HT-29 (cell line): ENCODE results near the gene C20orf141. TPM values are rescaled to one million over a fixed set of nuclear protein-coding genes. Genes with fewer than 3 reads are reported as not detected.

ENCODE experiments used
- DNase-seq: peaks from one replicate; pipeline ENCODE4 v3.0.0-alpha.2; 2015; ENCODE audit warnings: low spot score
- total RNA-seq: library from RNA; depleted of rRNA; stranded (reverse); fragments of >200 nt; shearing (Covaris generic); gene quantifications from 2 replicates; pipeline ENCODE4 v1.2.3, GENCODE V29; 2014; rRNA removed

Gene C20orf141
- total RNA-seq, 1 experiment from 2014 or later = not detected

DNA sequence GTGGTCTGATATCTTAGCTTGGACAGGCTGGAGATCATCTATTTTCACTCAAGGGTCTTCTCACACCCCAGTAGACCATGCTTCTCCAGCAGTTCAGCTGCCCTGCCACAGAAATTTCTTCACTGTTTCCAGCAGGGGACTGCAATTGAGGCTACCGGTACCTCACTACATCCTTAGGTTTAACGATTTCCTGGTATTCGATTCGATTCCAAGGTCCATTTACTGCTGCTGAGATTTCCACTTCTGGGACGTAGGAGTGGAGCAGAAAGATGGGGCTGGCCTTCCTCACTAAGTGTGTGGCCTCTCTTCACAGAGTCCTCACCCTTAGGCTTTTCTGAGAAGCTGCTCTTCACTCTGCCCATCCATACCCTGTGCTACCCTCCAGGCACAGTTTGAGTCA lies 31.9 kb downstream of the C20orf141 start:
- no peak for DNase-seq

- no peak for DNase-seq
Observed at GRCh38 chr20:2847802-2848201, 33.0 kb downstream of the C20orf141 start.

DNA sequence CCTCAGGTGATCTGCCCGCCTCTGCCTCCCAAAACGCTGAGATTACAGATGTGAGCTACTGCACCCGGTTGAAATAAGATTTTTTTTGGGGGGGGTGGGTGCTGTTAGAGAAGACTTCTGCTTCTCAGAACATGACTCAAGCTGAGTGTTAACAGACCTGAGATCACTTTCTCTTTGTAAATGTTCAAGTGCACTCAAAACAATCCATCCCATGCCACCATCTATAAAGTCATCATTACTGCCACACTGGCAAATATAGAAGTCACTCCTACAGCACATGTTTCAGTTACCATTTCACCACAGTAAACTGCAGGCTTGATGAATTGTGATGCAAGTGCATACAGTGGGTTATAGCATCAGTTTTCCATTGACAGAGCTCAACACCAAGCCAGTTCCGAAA lies 34.7 kb downstream of the C20orf141 start:
- no peak for DNase-seq

DNA sequence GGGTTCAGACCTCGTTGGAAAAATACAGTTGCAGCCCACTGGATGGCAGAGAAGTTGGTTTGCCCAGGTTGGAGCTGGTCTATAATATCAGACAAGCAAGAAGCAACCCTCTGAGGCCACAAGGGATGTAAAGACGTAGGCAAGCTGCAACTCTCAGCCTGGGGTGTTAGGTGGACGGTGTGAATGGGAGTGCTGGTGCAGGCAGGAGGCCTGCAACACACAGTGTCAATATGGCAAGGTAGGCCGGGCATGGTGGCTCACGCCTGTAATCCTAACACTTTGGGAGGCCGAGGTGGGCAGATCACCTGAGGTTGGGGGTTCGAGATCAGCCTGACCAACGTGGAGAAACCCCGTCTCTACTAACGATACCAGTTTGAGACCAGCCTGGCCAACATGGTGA lies 36.3 kb downstream of the C20orf141 start:
- no peak for DNase-seq

DNA sequence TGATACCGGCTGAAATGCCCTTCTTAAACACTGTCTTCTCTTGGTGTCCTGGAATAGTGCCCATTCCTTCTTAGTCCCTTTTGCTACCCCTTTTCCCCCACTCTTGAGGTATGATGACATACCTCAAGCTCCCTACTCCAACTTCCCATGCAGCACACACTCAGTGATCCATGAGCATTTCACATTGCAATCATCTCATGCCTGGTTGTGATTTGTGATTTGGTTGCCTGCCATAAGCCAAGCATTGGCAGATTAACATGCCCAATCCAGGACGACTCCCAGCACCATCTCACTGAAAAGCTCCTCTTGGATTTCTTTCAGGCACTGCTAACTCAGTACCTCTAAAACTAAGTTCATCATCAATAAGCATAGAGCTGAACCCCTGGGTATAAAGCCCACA lies 43.8 kb downstream of the C20orf141 start:
- no peak for DNase-seq

DNA sequence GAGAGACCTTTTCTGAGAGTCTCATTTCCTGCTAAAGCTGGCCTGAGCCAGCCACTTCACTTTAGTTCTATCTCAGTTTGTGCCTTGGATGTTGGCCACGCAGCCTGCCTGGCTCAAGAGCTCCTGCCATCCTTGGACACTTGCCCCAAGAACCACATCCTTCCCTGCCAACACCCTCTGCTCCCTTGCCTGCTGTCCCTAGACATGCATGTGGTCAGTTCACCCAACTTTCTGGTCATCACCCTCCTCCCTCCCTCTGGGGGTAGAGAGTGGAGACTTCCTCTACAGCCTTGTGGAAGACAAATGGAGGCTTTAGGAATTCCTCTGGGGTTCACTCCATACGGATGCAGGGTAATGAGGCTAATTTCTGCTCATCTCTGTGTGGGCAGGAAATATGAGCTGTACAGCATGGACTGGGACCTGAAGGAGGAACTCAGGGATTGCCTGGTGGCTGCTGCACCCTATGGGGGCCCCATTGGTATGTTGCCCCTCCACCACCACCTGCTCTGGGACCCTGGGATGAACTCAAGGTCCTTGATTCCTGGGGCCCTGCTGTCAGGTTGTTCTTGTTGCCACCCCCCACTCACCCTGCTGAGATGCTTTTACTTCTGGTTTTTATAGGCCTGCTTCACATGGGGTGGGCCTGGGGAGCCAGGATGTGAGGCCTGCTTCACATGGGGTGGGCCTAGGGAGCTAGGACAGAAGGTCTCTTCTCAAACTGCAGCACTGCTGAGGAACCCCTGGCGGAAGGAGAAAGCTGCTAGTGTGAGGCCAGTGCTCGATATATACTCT lies 44.7 kb downstream of the C20orf141 start:
- DNase-seq = no peak

- DNase-seq = no peak
Observed at GRCh38 chr20:2864626-2865025, 49.8 kb downstream of the C20orf141 start.

DNA sequence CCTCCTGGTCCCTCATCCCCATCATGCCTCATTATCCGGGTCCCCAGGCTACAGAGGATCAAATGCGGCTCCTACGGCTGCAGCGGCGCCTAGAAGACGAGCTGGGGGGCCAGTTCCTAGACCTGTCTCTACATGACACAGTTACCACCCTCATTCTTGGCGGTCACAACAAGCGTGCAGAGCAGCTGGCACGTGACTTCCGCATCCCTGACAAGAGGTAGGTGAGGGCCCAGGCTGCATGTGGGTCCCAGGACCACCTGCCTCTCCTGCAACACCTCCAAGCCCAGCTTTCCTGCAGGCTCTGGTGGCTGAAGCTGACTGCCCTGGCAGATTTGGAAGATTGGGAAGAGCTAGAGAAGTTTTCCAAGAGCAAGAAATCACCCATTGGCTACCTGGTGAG lies 50.3 kb downstream of the C20orf141 start:
- DNase-seq = no peak

Other genes starting within 250 kb of the C20orf141 start
- gene NOP56, start 162.4 kb upstream of the C20orf141 start, total RNA-seq = 365 and 383 TPM in 2 replicates
- 139 and 146 TPM in 2 replicates for gene IDH3B, start 150.8 kb upstream of the C20orf141 start, total RNA-seq
- 0.03 and 0.23 TPM in 2 replicates for gene EBF4, start 122.2 kb upstream of the C20orf141 start, total RNA-seq
- not detected in 2 replicates for gene CPXM1, start 14.4 kb upstream of the C20orf141 start, total RNA-seq
- not detected in 2 replicates for gene TMEM239, start 1.4 kb downstream of the C20orf141 start, total RNA-seq
- gene PCED1A, start 25.7 kb downstream of the C20orf141 start, total RNA-seq = 34.4 and 37.6 TPM in 2 replicates
- gene VPS16, start 25.8 kb downstream of the C20orf141 start, total RNA-seq = 25.2 and 36.0 TPM in 2 replicates
- 16.3 and 17.6 TPM in 2 replicates for gene PTPRA, start 58.5 kb downstream of the C20orf141 start, total RNA-seq
- not detected in 2 replicates for gene GNRH2, start 228.6 kb downstream of the C20orf141 start, total RNA-seq
- 150 and 154 TPM in 2 replicates for gene MRPS26, start 231.1 kb downstream of the C20orf141 start, total RNA-seq